Glutamatergic neuron (in vitro differentiated cells): ENCODE data around the gene HNRNPC. TPM values are rescaled to one million over a fixed set of nuclear protein-coding genes. Genes with fewer than 3 reads are reported as not detected.

Source experiments
- DNase-seq: peaks from one replicate; pipeline ENCODE4 v3.0.0; 2022
- H3K27ac Mint-ChIP-seq: one replicate; pipeline ENCODE4 v1.8.0; 2020; ENCODE audit warnings: mild to moderate bottlenecking, mixed read lengths, inconsistent platforms; ENCODE audit not compliant: unreplicated experiment
- H3K27me3 Mint-ChIP-seq: one replicate; pipeline ENCODE4 v1.8.0; 2020; ENCODE audit warnings: mild to moderate bottlenecking, moderate library complexity, mixed read lengths, inconsistent platforms; ENCODE audit not compliant: unreplicated experiment
- H3K36me3 Mint-ChIP-seq: one replicate; pipeline ENCODE4 v1.8.0; 2020; ENCODE audit warnings: mild to moderate bottlenecking, mixed read lengths, inconsistent platforms; ENCODE audit not compliant: unreplicated experiment
- H3K4me1 Mint-ChIP-seq: one replicate; pipeline ENCODE4 v1.8.0; 2020; ENCODE audit warnings: mild to moderate bottlenecking, low read depth, mixed read lengths, inconsistent platforms; ENCODE audit not compliant: unreplicated experiment
- H3K4me3 Mint-ChIP-seq: one replicate; pipeline ENCODE4 v1.8.0; 2020; ENCODE audit warnings: mild to moderate bottlenecking, mixed read lengths, inconsistent platforms; ENCODE audit not compliant: unreplicated experiment
- H3K9me3 Mint-ChIP-seq: one replicate; pipeline ENCODE4 v1.8.0; 2020; ENCODE audit warnings: mild to moderate bottlenecking, moderate library complexity, mixed read lengths, inconsistent platforms; ENCODE audit not compliant: unreplicated experiment
- total RNA-seq: library from RNA; stranded (reverse); fragmentation: NEBNext Ultra II Directional; extraction: Animal tissue kit (Norgen Biotek cat#: 25700); gene quantifications from one replicate; pipeline ENCODE4 v1.2.1, GENCODE V29; 2021; ENCODE audit not compliant: unreplicated experiment
- TF ChIP-seq, protein P1 (sequence below): fragments of 200-600 bp; sonication (generic); IDR thresholded peaks from one replicate; pipeline ENCODE4 v1.5.0; 2021; ENCODE audit not compliant: partially characterized antibody, unreplicated experiment

The HNRNPC gene
- total RNA-seq, 1 donor from 2014 or later: 514 TPM

DNA sequence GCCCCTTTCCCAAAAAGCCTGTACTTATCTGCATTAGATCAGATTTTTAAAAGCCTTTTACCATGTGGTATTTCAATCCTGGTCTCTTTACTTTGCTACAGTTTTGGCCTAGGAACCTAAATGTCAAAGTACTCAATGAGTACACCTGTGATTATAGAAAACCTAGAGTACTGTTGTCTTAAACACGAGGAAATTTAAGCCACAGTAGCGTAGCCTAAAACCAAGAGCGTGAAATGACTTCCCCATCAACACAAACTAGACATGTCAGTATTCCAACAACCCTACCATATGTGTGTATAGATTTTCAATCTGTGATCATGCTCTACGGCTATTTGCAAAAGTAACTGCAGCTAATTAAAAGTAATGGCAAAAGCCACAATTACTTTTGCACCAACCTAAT, 60.7 kb downstream of the HNRNPC start:
- Mint-ChIP-seq H3K36me3 (peaks cover 16% of the 10 kb centered on the region), H3K4me3 (no peak overlapping the region), H3K9me3 (peaks cover 13% of the 10 kb centered on the region), H3K27me3 (peaks cover 11% of the 10 kb centered on the region), H3K27ac (no peak overlapping the region), H3K4me1 (peaks cover 22% of the 10 kb centered on the region)
- no peak for DNase-seq
- TF ChIP-seq, protein P1, sequence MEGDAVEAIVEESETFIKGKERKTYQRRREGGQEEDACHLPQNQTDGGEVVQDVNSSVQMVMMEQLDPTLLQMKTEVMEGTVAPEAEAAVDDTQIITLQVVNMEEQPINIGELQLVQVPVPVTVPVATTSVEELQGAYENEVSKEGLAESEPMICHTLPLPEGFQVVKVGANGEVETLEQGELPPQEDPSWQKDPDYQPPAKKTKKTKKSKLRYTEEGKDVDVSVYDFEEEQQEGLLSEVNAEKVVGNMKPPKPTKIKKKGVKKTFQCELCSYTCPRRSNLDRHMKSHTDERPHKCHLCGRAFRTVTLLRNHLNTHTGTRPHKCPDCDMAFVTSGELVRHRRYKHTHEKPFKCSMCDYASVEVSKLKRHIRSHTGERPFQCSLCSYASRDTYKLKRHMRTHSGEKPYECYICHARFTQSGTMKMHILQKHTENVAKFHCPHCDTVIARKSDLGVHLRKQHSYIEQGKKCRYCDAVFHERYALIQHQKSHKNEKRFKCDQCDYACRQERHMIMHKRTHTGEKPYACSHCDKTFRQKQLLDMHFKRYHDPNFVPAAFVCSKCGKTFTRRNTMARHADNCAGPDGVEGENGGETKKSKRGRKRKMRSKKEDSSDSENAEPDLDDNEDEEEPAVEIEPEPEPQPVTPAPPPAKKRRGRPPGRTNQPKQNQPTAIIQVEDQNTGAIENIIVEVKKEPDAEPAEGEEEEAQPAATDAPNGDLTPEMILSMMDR: no peak

DNA sequence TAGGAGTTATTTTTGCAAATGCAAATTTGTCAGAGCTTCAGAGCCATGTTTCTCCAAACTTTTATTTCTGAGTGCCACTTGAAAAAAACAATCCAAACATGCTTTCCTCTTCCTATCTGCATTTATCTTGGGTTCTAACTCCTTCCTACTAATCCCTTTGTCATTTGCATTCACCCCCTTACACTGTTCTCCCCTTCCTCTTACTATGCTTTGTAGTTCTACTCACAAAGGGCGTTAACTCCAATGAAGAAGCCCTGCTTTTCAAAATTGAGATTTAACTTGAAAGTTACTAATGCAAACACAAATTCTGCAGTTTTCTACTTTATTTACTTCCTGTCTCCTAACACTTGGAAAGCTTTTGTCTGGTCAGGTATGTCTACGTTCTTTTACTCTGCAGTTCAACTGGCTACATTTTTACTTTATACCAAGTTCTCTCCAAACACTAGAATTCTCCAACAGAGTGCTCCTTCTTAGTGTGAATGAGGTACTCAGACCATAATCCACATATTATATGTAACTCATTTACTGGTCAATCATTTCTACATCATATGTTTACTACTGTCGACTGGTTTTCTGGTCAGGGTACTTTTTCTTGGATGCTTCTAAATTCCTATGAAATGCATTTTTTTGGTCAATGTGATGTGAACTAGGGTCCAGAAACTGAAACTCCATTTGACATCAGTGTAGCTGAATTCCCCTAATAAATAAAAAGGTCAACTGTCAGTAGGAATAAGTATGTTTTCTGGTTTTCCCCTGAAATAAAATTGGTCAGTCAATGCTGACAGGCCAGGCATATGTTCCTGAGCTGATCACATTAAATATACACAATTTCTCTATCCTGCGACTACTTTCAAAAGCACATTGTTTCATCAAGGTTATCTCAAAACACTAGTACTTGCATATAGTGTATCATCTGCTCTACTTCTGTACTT, 62.2 kb downstream of the HNRNPC start:
- Mint-ChIP-seq H3K4me1 (peaks cover 26% of the 10 kb centered on the region), H3K27ac (no peak overlapping the region), H3K36me3 (peaks cover 17% of the 10 kb centered on the region), H3K27me3 (peaks cover 18% of the 10 kb centered on the region), H3K9me3 (peaks cover 17% of the 10 kb centered on the region), H3K4me3 (no peak overlapping the region)
- DNase-seq: no peak
- TF ChIP-seq, protein P1: no peak

DNA sequence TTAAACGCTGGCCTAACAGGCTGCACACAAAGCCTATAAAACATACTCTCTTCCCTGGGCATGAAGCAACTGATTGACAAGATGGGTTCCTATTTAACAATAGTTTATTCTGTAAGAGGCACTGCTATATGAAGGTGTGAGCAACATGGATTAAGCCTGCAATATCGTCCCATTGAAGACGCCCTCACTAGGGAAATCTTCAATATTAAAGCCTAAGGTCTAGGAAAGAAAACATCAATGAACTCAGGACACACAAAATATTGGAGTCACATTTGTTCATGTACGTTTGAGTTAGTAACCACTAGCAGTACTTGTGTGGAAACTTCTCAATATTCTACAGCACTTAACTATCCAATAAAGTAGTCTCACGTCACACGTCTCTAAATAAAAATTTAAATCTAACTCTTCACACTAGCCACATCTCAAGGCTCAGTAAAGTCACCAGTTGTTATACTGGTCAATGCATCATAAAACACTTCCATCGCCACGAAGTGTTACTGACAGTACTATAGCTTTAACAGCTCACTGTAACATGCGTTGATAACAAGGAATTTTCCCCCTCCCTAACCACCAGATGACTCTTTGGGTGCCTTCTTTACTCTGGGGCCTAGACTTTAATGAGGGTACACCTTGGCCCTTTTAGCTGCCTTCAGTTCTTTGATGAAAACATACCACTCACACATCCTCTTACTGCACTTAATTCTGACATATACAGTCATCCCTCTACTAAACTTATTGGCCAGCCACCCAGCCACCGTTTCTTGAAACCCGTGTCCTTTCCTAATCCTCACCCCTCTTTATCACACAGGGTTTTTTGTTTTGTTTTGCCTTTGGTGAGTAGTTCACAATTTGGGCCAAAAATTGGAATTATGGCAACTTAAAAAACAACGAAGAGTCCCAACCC, 63.3 kb downstream of the HNRNPC start:
- Mint-ChIP-seq H3K27ac (peak overlapping the region; percentile 57), H3K4me3 (no peak overlapping the region), H3K4me1 (peaks cover 19% of the 10 kb centered on the region), H3K9me3 (peaks cover 17% of the 10 kb centered on the region), H3K36me3 (peaks cover 10% of the 10 kb centered on the region), H3K27me3 (peaks cover 15% of the 10 kb centered on the region)
- TF ChIP-seq, protein P1: no peak
- no peak for DNase-seq

DNA sequence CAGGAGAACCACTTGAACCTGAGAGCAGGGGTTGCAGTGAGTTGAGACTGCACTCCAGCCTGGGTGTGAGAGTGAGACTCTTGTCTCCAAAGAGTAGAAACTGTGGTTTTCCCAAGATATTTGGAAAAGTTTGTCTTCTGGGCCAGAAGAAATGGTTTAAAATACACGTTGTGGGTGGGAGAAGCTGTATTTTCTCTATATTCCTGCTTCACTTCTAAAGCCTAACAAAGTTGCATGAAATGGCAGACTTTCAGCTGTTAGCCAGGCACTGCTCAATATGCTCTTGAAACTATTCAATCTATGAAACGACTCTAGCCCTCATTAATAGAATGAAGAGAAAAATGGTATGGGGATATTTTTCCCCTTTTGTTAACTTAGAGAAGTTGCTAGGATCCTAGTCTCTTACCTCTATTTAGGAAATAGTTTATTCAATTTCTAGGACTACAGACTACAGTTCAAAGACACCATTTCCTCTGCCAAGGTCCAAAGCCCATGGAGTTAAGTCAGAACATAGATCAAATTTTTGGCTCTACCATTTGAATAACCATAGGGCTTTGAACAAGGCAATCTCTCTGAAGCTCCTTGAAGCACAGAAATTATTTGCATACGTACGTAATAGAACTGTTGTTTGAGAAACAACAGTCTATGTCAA, 64.1 kb downstream of the HNRNPC start:
- peaks cover 17% of the 10 kb centered on the region for H3K9me3 Mint-ChIP-seq
- peaks cover 15% of the 10 kb centered on the region for H3K27me3 Mint-ChIP-seq
- no peak overlapping the region for H3K27ac Mint-ChIP-seq
- TF ChIP-seq, protein P1: no peak
- peaks cover 10% of the 10 kb centered on the region for H3K36me3 Mint-ChIP-seq
- no peak overlapping the region for H3K4me3 Mint-ChIP-seq
- DNase-seq: no peak
- peaks cover 19% of the 10 kb centered on the region for H3K4me1 Mint-ChIP-seq
